Chondrocyte (in vitro differentiated cells): ENCODE data around the gene S1PR1. TPM values are rescaled to one million over a fixed set of nuclear protein-coding genes. Genes with fewer than 3 reads are reported as not detected.
"Not testable (repeated sequence)": the region's sequence is repeated elsewhere in the genome, so short reads cannot be mapped to it uniquely, and the experiment has no call there.

ENCODE experiments used
- DNase-seq: peaks from one replicate; pipeline ENCODE4 v3.0.0; 2021; ENCODE audit warnings: mixed read lengths, low spot score
- H3K27ac Mint-ChIP-seq: one replicate; pipeline ENCODE4 v1.8.0; 2021; ENCODE audit warnings: mild to moderate bottlenecking, moderate library complexity, mixed read lengths; ENCODE audit not compliant: unreplicated experiment
- H3K27me3 Mint-ChIP-seq: 2 replicates; pipeline ENCODE4 v1.8.0; 2021; ENCODE audit warnings: low read depth, mixed read lengths
- H3K36me3 Mint-ChIP-seq: 2 replicates; pipeline ENCODE4 v1.8.0; 2021; ENCODE audit warnings: low read depth, mixed read lengths
- H3K4me1 Mint-ChIP-seq: 2 replicates; pipeline ENCODE4 v1.8.0; 2021; ENCODE audit warnings: low read depth, mild to moderate bottlenecking, mixed read lengths
- H3K4me3 Mint-ChIP-seq: one replicate; pipeline ENCODE4 v1.8.0; 2021; ENCODE audit warnings: mild to moderate bottlenecking, moderate library complexity, mixed read lengths; ENCODE audit not compliant: unreplicated experiment
- H3K9me3 Mint-ChIP-seq: 2 replicates; pipeline ENCODE4 v1.8.0; 2021; ENCODE audit warnings: low read depth, mixed read lengths
- total RNA-seq: library from RNA; stranded (reverse); gene quantifications from 3 replicates; pipeline ENCODE4 v1.2.1, GENCODE V29; 2021
- TF ChIP-seq, protein P1 (sequence below): fragments of 200-600 bp; sonication (generic); IDR thresholded peaks from 2 replicates; pipeline ENCODE4 v1.5.0; 2021; ENCODE audit warnings: antibody characterized with exemption, mild to moderate bottlenecking, moderate library complexity

S1PR1 gene
- total RNA-seq, 1 donor from 2014 or later: 0.40 TPM

DNA sequence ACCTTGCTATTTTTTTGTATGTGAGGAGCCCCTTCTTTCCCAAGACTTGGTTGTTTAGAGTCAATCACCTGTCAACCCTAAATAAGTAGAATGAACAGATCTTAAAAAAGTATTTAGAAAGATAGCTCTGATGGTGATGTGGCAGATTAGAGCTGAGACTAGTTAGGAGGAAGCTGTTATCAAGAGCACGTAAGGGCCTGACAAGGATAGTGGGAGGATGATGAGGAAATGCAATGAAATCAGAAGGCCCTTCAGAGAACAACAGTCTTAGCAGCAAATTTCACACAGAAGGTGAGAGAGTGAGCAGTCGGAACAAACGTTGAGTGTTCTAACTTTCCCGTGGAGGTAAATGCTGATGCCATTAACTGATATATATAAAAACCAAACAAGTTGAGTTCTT lies 15.9 kb upstream of the S1PR1 start:
- Mint-ChIP-seq H3K27me3 (peaks cover 11% of the 10 kb centered on the region), H3K4me3 (no peak overlapping the region), H3K36me3 (no peaks in the 10 kb centered on the region), H3K27ac (no peak overlapping the region), H3K4me1 (no peaks in the 10 kb centered on the region), H3K9me3 (no peaks in the 10 kb centered on the region)
- DNase-seq: no peak
- TF ChIP-seq, protein P1, sequence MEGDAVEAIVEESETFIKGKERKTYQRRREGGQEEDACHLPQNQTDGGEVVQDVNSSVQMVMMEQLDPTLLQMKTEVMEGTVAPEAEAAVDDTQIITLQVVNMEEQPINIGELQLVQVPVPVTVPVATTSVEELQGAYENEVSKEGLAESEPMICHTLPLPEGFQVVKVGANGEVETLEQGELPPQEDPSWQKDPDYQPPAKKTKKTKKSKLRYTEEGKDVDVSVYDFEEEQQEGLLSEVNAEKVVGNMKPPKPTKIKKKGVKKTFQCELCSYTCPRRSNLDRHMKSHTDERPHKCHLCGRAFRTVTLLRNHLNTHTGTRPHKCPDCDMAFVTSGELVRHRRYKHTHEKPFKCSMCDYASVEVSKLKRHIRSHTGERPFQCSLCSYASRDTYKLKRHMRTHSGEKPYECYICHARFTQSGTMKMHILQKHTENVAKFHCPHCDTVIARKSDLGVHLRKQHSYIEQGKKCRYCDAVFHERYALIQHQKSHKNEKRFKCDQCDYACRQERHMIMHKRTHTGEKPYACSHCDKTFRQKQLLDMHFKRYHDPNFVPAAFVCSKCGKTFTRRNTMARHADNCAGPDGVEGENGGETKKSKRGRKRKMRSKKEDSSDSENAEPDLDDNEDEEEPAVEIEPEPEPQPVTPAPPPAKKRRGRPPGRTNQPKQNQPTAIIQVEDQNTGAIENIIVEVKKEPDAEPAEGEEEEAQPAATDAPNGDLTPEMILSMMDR: no peak

DNA sequence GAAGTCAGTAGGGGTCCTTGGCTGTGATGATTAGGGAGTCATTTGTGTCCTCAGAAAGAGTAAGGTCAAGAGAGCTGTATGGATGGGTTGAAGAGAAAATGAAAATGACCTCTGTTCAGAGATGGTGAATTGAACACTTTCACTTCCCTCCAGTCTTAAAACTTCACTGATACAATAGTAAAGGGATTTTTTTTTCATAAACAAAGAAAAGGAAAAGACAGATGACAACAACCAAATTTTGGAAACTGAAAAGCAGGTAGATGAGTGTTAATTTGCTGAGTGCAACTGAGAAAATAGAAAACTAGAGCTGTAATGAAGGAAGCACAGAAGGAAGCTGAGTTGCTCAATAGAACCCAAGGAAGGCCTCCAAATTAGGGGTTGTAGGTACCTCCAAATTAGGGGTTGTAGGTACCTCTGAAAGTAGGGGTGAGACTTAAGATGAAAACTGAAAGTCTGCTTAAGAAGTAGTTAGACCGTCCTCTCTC lies 14.8 kb upstream of the S1PR1 start:
- peaks cover 10% of the 10 kb centered on the region for H3K27me3 Mint-ChIP-seq
- no peak for DNase-seq
- H3K9me3 Mint-ChIP-seq: no peaks in the 10 kb centered on the region
- no peaks in the 10 kb centered on the region for H3K36me3 Mint-ChIP-seq
- TF ChIP-seq, protein P1: no peak
- H3K4me1 Mint-ChIP-seq: no peaks in the 10 kb centered on the region
- H3K4me3 Mint-ChIP-seq: no peak overlapping the region
- H3K27ac Mint-ChIP-seq: no peak overlapping the region

DNA sequence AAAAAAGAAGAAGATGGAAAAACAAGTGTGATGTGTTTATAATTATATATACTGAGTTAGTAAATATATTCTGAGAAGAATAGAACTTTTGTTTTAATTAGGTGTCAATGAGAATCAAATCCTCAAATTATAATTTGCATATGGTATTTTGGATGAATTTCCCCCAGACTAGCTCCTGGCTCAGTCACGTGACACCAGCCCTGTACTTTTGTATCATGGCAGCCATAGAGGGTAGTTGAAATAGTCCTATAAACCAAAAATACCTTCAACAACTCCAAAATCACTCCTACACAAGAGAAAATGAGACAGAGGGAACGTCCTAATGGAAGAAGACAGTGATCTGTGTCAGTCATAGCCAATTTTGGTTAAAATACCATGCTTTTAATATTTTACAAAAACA lies 9.0 kb upstream of the S1PR1 start:
- DNase-seq: no peak
- TF ChIP-seq, protein P1: no peak
- H3K9me3 Mint-ChIP-seq: peaks cover 6% of the 10 kb centered on the region

DNA sequence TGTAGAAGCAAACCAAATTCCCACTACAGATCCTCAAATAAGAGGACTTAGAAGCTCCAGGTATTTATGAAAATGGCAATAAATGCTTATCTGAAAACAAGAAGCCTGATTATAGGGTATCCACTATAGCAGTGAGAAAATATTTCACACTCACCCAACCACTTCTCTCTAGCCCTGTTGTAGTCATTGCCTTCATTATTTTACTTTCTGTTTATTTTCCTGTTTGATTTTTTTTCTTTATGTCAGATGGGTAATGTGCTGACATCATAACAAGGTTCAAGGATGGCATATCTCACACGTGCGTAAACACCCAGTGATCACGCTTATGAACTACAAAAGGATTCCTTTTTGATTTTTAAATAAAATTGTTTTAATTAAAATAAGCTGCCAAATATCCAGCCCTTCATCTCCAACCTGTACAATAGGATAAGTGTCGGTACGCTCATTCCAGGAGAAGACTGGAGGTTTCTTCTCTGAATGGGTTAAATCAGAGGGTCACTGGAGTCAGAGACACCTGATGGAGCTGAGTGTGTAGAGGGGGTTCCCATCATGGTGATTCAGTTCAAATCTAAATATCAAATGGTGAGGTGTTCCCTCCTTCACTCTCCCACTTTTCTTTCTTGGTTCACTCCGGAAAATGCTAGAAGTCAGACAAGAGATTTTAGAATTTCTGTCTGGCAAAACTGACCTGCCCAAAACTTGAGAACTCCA lies 8.2 kb upstream of the S1PR1 start:
- Mint-ChIP-seq H3K27ac (no peak overlapping the region), H3K4me3 (no peak overlapping the region), H3K27me3 (peaks cover 29% of the 10 kb centered on the region), H3K9me3 (peaks cover 6% of the 10 kb centered on the region), H3K4me1 (no peaks in the 10 kb centered on the region), H3K36me3 (peaks cover 2% of the 10 kb centered on the region)
- TF ChIP-seq, protein P1: no peak
- DNase-seq: no peak

More for the DNA sequence above, 9.0 kb upstream of the S1PR1 start:
- peaks cover 28% of the 10 kb centered on the region for H3K27me3 Mint-ChIP-seq
- H3K4me3 Mint-ChIP-seq: no peak overlapping the region
- H3K27ac Mint-ChIP-seq: no peak overlapping the region
- no peaks in the 10 kb centered on the region for H3K4me1 Mint-ChIP-seq
- H3K36me3 Mint-ChIP-seq: peaks cover 2% of the 10 kb centered on the region

DNA sequence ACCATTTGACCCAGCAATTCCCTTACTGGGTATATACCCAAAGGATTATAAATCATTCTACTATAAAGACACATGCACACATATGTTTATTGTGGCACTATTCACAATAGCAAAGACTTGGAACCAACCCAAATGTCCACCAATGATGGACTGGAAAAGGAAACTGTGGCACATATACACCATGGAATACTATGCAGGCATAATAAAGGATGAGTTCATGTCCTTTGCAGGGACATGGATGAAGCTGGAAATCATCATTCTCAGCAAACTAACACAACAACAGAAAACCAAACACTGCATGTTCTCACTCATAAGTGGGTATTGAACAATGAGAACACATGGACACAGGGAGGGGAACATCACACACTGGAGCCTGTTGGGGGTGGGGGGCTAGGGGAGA lies 4.6 kb upstream of the S1PR1 start:
- H3K4me1 Mint-ChIP-seq: peaks cover 20% of the 10 kb centered on the region
- H3K4me3 Mint-ChIP-seq: not testable (repeated sequence)

DNA sequence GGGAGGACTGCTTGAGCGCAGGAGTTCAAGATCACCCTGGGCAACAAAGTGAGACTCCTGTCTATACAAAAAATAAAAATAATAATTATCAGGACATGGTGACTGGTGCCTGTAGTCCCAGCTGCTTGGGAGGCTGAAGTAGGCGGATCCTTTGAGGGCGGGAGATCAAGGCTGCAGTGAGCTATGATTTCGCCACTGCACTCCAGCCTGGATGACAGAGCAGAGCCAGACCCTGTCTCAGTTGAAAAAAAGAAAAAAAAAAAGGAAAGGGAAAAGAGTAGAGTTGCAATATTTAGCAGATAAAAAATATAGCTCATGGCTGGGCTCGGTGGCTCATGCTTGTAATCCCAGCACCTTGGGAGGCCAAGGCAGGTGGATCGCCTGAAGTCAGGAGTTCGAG lies 3.3 kb upstream of the S1PR1 start:
- TF ChIP-seq, protein P1: no peak
- H3K27me3 Mint-ChIP-seq: peaks cover 33% of the 10 kb centered on the region
- no peak overlapping the region for H3K27ac Mint-ChIP-seq
- no peak overlapping the region for H3K4me3 Mint-ChIP-seq
- H3K4me1 Mint-ChIP-seq: peaks cover 30% of the 10 kb centered on the region
- no peak for DNase-seq
- H3K36me3 Mint-ChIP-seq: peaks cover 2% of the 10 kb centered on the region
- H3K9me3 Mint-ChIP-seq: peaks cover 6% of the 10 kb centered on the region

More for the DNA sequence above, 4.6 kb upstream of the S1PR1 start:
- peaks cover 33% of the 10 kb centered on the region for H3K27me3 Mint-ChIP-seq
- not testable (repeated sequence) for H3K36me3 Mint-ChIP-seq, DNase-seq, H3K27ac Mint-ChIP-seq, H3K9me3 Mint-ChIP-seq
